Gastroesophageal sphincter (tissue), 3 donors: ENCODE data around the gene CYP3A7.
"Not testable (repeated sequence)": the region's sequence is repeated elsewhere in the genome, so short reads cannot be mapped to it uniquely, and the experiment has no call there.

Experiments used
- POLR2A ChIP-seq, 2 donors: fragments of 450-650 bp; IDR thresholded peaks; one replicate each; pipeline ENCODE4 v1.6.1; 2017; ENCODE audit warnings: antibody characterized with exemption in 2 of 2, mild to moderate bottlenecking in 2 of 2, moderate library complexity in 1 of 2
- POLR2AphosphoS5 ChIP-seq: sonication (generic); formaldehyde crosslinking; IDR thresholded peaks from one replicate; pipeline ENCODE4 v1.6.1; 2017; ENCODE audit warnings: antibody characterized with exemption
- TF ChIP-seq, protein P1 (sequence below), 4 experiments: fragments of 200-600 bp in 2 of 4; fragments of 450-650 bp in 2 of 4; sonication (generic) in 1 of 4; IDR thresholded peaks; one replicate each; pipeline ENCODE4 v1.5.1; 2017 to 2019; ENCODE audit warnings: antibody characterized with exemption in 4 of 4, mild to moderate bottlenecking in 2 of 4, moderate library complexity in 2 of 4

DNA sequence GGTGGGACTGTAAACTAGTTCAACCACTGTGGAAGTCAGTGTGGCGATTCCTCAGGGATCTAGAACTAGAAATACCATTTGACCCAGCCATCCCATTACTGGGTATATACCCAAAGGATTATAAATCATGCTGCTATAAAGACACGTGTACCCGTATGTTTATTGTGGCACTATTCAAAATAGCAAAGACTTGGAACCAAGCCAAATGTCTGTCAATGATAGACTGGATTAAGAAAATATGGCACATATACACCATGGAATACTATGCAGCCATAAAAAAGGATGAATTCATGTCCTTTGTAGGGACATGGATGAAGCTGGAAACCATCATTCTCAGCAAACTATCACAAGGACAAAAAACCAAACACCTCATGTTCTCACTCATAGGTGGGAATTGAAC is 11.9 kb upstream of the CYP3A7 start:
- TF ChIP-seq, protein P1, sequence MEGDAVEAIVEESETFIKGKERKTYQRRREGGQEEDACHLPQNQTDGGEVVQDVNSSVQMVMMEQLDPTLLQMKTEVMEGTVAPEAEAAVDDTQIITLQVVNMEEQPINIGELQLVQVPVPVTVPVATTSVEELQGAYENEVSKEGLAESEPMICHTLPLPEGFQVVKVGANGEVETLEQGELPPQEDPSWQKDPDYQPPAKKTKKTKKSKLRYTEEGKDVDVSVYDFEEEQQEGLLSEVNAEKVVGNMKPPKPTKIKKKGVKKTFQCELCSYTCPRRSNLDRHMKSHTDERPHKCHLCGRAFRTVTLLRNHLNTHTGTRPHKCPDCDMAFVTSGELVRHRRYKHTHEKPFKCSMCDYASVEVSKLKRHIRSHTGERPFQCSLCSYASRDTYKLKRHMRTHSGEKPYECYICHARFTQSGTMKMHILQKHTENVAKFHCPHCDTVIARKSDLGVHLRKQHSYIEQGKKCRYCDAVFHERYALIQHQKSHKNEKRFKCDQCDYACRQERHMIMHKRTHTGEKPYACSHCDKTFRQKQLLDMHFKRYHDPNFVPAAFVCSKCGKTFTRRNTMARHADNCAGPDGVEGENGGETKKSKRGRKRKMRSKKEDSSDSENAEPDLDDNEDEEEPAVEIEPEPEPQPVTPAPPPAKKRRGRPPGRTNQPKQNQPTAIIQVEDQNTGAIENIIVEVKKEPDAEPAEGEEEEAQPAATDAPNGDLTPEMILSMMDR (IDR thresholded peaks at IDR 0.05), result not testable (repeated sequence)
- TF ChIP-seq POLR2AphosphoS5; POLR2A (IDR thresholded peaks at IDR 0.05): not testable (repeated sequence)
